ENCODE results near the gene LRCOL1. TPM values are rescaled to one million over a fixed set of nuclear protein-coding genes. Genes with fewer than 3 reads are reported as not detected.

Gene LRCOL1
- total RNA-seq, 1 experiment from 2014 or later: not detected

GRCh38 chr12:132634411-132634990 lies 24.1 kb upstream of the LRCOL1 start:
- Histone ChIP-seq H3K9me3 (ENCODE audit: control insufficient read depth, insufficient read depth, low read depth, low read length) (no peaks in the 10 kb centered on the region), H3K4me3 (ENCODE audit: low read depth in 2 of 2, low read length in 2 of 2) (no peak overlapping the region), H3K27ac (ENCODE audit: low read length) (no peak overlapping the region), H3K36me3 (ENCODE audit: control insufficient read depth, insufficient read depth, low read length) (peaks cover 11% of the 10 kb centered on the region), H3K27me3 (ENCODE audit: control insufficient read depth, insufficient read depth, low read length) (no peaks in the 10 kb centered on the region), H3K4me1 (ENCODE audit: control insufficient read depth, insufficient read depth, low read length) (no peaks in the 10 kb centered on the region)
- ChIA-PET POLR2A (no interaction called here), CTCF (no interaction called here)
- ATAC-seq (no peak), DNase-seq (ENCODE audit: low read depth, low spot score) (no peak)
- intact Hi-C loops (cut with micrococcal nuclease; ENCODE audit: unreplicated experiment) (no loop called here), in situ Hi-C loops (cut with HindIII; ENCODE audit: low pct_unique_long_range_greater_than_20kb, low sequenced_read_pairs) (no loop called here)
- TF ChIP-seq, protein P1, sequence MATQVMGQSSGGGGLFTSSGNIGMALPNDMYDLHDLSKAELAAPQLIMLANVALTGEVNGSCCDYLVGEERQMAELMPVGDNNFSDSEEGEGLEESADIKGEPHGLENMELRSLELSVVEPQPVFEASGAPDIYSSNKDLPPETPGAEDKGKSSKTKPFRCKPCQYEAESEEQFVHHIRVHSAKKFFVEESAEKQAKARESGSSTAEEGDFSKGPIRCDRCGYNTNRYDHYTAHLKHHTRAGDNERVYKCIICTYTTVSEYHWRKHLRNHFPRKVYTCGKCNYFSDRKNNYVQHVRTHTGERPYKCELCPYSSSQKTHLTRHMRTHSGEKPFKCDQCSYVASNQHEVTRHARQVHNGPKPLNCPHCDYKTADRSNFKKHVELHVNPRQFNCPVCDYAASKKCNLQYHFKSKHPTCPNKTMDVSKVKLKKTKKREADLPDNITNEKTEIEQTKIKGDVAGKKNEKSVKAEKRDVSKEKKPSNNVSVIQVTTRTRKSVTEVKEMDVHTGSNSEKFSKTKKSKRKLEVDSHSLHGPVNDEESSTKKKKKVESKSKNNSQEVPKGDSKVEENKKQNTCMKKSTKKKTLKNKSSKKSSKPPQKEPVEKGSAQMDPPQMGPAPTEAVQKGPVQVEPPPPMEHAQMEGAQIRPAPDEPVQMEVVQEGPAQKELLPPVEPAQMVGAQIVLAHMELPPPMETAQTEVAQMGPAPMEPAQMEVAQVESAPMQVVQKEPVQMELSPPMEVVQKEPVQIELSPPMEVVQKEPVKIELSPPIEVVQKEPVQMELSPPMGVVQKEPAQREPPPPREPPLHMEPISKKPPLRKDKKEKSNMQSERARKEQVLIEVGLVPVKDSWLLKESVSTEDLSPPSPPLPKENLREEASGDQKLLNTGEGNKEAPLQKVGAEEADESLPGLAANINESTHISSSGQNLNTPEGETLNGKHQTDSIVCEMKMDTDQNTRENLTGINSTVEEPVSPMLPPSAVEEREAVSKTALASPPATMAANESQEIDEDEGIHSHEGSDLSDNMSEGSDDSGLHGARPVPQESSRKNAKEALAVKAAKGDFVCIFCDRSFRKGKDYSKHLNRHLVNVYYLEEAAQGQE (IDR thresholded peaks at IDR 0.05; ENCODE audit: insufficient read depth in 1 of 2, low read depth in 2 of 2, low read length in 1 of 2): no peak
- TF ChIP-seq SIN3A (IDR thresholded peaks at IDR 0.05; ENCODE audit: borderline replicate concordance, insufficient read depth, low read depth, low read length) (no peak), CTCF (IDR thresholded peaks at IDR 0.05) (no peak), TCF7L2 (IDR thresholded peaks at IDR 0.05; ENCODE audit: low read depth, low read length) (no peak), POLR2AphosphoS5 (IDR thresholded peaks at IDR 0.05; ENCODE audit: low read depth, low read length) (no peak)
- BruUV-seq (replicated peaks): no TSS peak

- in situ Hi-C loops (cut with HindIII; ENCODE audit: low pct_unique_long_range_greater_than_20kb, low sequenced_read_pairs) (no loop called here), intact Hi-C loops (cut with micrococcal nuclease; ENCODE audit: unreplicated experiment) (no loop called here)
- BruUV-seq (replicated peaks): no TSS peak
- no peak overlapping the region for H3K27ac ChIP-seq (ENCODE audit: low read length)
- TF ChIP-seq, protein P1 (IDR thresholded peaks at IDR 0.05; ENCODE audit: insufficient read depth in 1 of 2, low read depth in 2 of 2, low read length in 1 of 2): no peak
- TF ChIP-seq SIN3A (IDR thresholded peaks at IDR 0.05; ENCODE audit: borderline replicate concordance, insufficient read depth, low read depth, low read length) (no peak), CTCF (IDR thresholded peaks at IDR 0.05) (no peak), POLR2AphosphoS5 (IDR thresholded peaks at IDR 0.05; ENCODE audit: low read depth, low read length) (no peak), TCF7L2 (IDR thresholded peaks at IDR 0.05; ENCODE audit: low read depth, low read length) (no peak)
- DNase-seq (ENCODE audit: low read depth, low spot score) (no peak), ATAC-seq (no peak)
- no peak overlapping the region for H3K4me3 ChIP-seq (ENCODE audit: low read depth in 2 of 2, low read length in 2 of 2)
- no peaks in the 10 kb centered on the region for H3K9me3 ChIP-seq (ENCODE audit: control insufficient read depth, insufficient read depth, low read depth, low read length)
- peaks cover 11% of the 10 kb centered on the region for H3K36me3 ChIP-seq (ENCODE audit: control insufficient read depth, insufficient read depth, low read length)
- ChIA-PET POLR2A (no interaction called here), CTCF (no interaction called here)
- H3K27me3 ChIP-seq (ENCODE audit: control insufficient read depth, insufficient read depth, low read length): no peaks in the 10 kb centered on the region
- no peaks in the 10 kb centered on the region for H3K4me1 ChIP-seq (ENCODE audit: control insufficient read depth, insufficient read depth, low read length)
Measured at GRCh38 chr12:132633901-132634300, 23.5 kb upstream of the LRCOL1 start.

Data from Panc1 (cell line).